KMS-11 (cell line): ENCODE results near the gene EGLN1.

ENCODE experiments used
- H2AFZ ChIP-seq: fragments of 200-600 bp; sonication (generic); 2 replicates; pipeline ENCODE4 v1.6.1; 2016; ENCODE audit warnings: antibody characterized with exemption, mixed run types, low read depth
- H3K27ac ChIP-seq: fragments of 200-600 bp; sonication (generic); 2 replicates; pipeline ENCODE4 v1.6.1; 2016; ENCODE audit warnings: mild to moderate bottlenecking, mixed run types
- H3K27me3 ChIP-seq: fragments of 200-600 bp; sonication (generic); 2 replicates; pipeline ENCODE4 v1.6.1; 2017; ENCODE audit warnings: mild to moderate bottlenecking, low read depth, mixed run types, moderate library complexity; ENCODE audit not compliant: insufficient read depth
- H3K36me3 ChIP-seq: fragments of 200-600 bp; sonication (generic); 2 replicates; pipeline ENCODE4 v1.6.1; 2017; ENCODE audit warnings: mild to moderate bottlenecking, mixed run types; ENCODE audit not compliant: insufficient read depth
- H3K4me1 ChIP-seq: fragments of 200-600 bp; sonication (generic); 2 replicates; pipeline ENCODE4 v1.6.1; 2016; ENCODE audit warnings: mild to moderate bottlenecking, low read depth, mixed run types; ENCODE audit not compliant: poor library complexity, severe bottlenecking
- H3K4me2 ChIP-seq: fragments of 200-600 bp; sonication (generic); 2 replicates; pipeline ENCODE4 v1.7.0; 2016; ENCODE audit warnings: mild to moderate bottlenecking, mixed run types
- H3K4me3 ChIP-seq: fragments of 200-600 bp; sonication (generic); IDR thresholded peaks from 2 replicates; pipeline ENCODE4 v1.6.1; 2017; ENCODE audit warnings: low read depth, low read length, mixed read lengths; ENCODE audit not compliant: insufficient read depth
- H3K79me2 ChIP-seq: fragments of 200-600 bp; sonication (generic); 2 replicates; pipeline ENCODE4 v1.6.1; 2016; ENCODE audit warnings: low read depth, mixed run types; ENCODE audit not compliant: insufficient read depth
- H3K9ac ChIP-seq: fragments of 200-600 bp; sonication (generic); 2 replicates; pipeline ENCODE4 v1.6.1; 2016; ENCODE audit warnings: mild to moderate bottlenecking, mixed run types
- H4K20me1 ChIP-seq: fragments of 200-600 bp; sonication (generic); 2 replicates; pipeline ENCODE4 v1.6.1; 2016; ENCODE audit warnings: mild to moderate bottlenecking, mixed run types; ENCODE audit not compliant: insufficient read depth
- CTCF ChIP-seq: fragments of 200-600 bp; sonication (generic); conservative IDR thresholded peaks from 2 replicates; pipeline ENCODE4 v1.6.1; 2017; ENCODE audit warnings: low read depth, mild to moderate bottlenecking, antibody characterized with exemption, low read length, moderate library complexity, mixed read lengths

EGLN1 gene

GRCh38 chr1:231387770-231388669 is 34.1 kb downstream of the EGLN1 start:
- Histone ChIP-seq H3K79me2 (no peaks in the 10 kb centered on the region; the same call in 1 of the 2 replicates), H3K27me3 (no peaks in the 10 kb centered on the region), H3K4me3 (no peak overlapping the region), H3K4me1 (no peaks in the 10 kb centered on the region), H4K20me1 (no peaks in the 10 kb centered on the region), H3K4me2 (no peak overlapping the region), H3K36me3 (no peaks in the 10 kb centered on the region), H2AFZ (no peak overlapping the region), H3K27ac (no peak overlapping the region), H3K9ac (no peak overlapping the region)
- no peak for TF ChIP-seq CTCF

- TF ChIP-seq CTCF: no peak
- Histone ChIP-seq H3K27ac (no peak overlapping the region), H3K4me1 (peaks cover 4% of the 10 kb centered on the region), H3K4me2 (no peak overlapping the region), H3K27me3 (no peaks in the 10 kb centered on the region), H4K20me1 (no peaks in the 10 kb centered on the region), H2AFZ (no peak overlapping the region), H3K79me2 (no peaks in the 10 kb centered on the region; the same call in 1 of the 2 replicates), H3K4me3 (no peak overlapping the region), H3K36me3 (no peaks in the 10 kb centered on the region), H3K9ac (no peak overlapping the region)
Observed at GRCh38 chr1:231386466-231386865, 35.6 kb downstream of the EGLN1 start.

- Histone ChIP-seq H2AFZ (no peak overlapping the region), H3K27me3 (no peaks in the 10 kb centered on the region), H3K36me3 (no peaks in the 10 kb centered on the region), H3K9ac (no peak overlapping the region), H3K4me3 (no peak overlapping the region), H3K4me2 (no peak overlapping the region), H4K20me1 (no peaks in the 10 kb centered on the region), H3K79me2 (no peaks in the 10 kb centered on the region; the same call in 1 of the 2 replicates), H3K4me1 (peaks cover 7% of the 10 kb centered on the region), H3K27ac (no peak overlapping the region)
- TF ChIP-seq CTCF: no peak
Observed at GRCh38 chr1:231385416-231385748, 36.7 kb downstream of the EGLN1 start.

GRCh38 chr1:231384696-231385415 is 37.2 kb downstream of the EGLN1 start:
- Histone ChIP-seq H3K9ac (no peak overlapping the region), H3K79me2 (no peaks in the 10 kb centered on the region; the same call in 1 of the 2 replicates), H3K4me2 (no peak overlapping the region), H2AFZ (no peak overlapping the region), H3K27me3 (no peaks in the 10 kb centered on the region), H3K36me3 (no peaks in the 10 kb centered on the region), H3K27ac (no peak overlapping the region), H3K4me3 (no peak overlapping the region), H3K4me1 (peaks cover 12% of the 10 kb centered on the region), H4K20me1 (no peaks in the 10 kb centered on the region)
- no peak for TF ChIP-seq CTCF
